ENCODE data around the gene POU2AF1. TPM values are rescaled to one million over a fixed set of nuclear protein-coding genes. Genes with fewer than 3 reads are reported as not detected.

Gene POU2AF1
- total and polyA plus RNA-seq, 2 of the 13 experiments (the other 11 are each of a cell fraction or from before 2014, with no cell fraction given), result 1.9 to 3.6 TPM

GRCh38 chr11:111336582-111337256 lies 42.4 kb downstream of the POU2AF1 start (continued):
- 0 out of 2 replicates have a peak, but pooled peaks have one; percentile 28 for TF ChIP-seq SNAPC2 (CRISPR knock-in tag; IDR thresholded peaks at IDR 0.05)
- no peak for TF ChIP-seq PAWR (CRISPR knock-in tag; IDR thresholded peaks at IDR 0.05; ENCODE audit: borderline replicate concordance)
- TF ChIP-seq HDAC6 (IDR thresholded peaks at IDR 0.05; ENCODE audit: low read depth, low read length), result no peak
- no peak for TF ChIP-seq SUZ12 (IDR thresholded peaks at IDR 0.05; ENCODE audit: low read depth, low read length)
- TF ChIP-seq ZSCAN22 (CRISPR knock-in tag; IDR thresholded peaks at IDR 0.05), result no peak
- TF ChIP-seq ZNF577 (CRISPR knock-in tag; IDR thresholded peaks at IDR 0.05; ENCODE audit: borderline replicate concordance, low read depth), result no peak
- no peak for TF ChIP-seq TRAFD1 (CRISPR knock-in tag; IDR thresholded peaks at IDR 0.05; ENCODE audit: borderline replicate concordance)
- no peak for TF ChIP-seq ZNF263 (CRISPR knock-in tag; IDR thresholded peaks at IDR 0.05)
- no peak for TF ChIP-seq ZNF138 (CRISPR knock-in tag; IDR thresholded peaks at IDR 0.05; ENCODE audit: low read depth)
- no peak for TF ChIP-seq SNRNP70 (IDR thresholded peaks at IDR 0.05; ENCODE audit: low read depth, low read length)
- TF ChIP-seq ATRX (CRISPR knock-in tag; IDR thresholded peaks at IDR 0.05; ENCODE audit: borderline replicate concordance), result no peak
- TF ChIP-seq, protein P1, sequence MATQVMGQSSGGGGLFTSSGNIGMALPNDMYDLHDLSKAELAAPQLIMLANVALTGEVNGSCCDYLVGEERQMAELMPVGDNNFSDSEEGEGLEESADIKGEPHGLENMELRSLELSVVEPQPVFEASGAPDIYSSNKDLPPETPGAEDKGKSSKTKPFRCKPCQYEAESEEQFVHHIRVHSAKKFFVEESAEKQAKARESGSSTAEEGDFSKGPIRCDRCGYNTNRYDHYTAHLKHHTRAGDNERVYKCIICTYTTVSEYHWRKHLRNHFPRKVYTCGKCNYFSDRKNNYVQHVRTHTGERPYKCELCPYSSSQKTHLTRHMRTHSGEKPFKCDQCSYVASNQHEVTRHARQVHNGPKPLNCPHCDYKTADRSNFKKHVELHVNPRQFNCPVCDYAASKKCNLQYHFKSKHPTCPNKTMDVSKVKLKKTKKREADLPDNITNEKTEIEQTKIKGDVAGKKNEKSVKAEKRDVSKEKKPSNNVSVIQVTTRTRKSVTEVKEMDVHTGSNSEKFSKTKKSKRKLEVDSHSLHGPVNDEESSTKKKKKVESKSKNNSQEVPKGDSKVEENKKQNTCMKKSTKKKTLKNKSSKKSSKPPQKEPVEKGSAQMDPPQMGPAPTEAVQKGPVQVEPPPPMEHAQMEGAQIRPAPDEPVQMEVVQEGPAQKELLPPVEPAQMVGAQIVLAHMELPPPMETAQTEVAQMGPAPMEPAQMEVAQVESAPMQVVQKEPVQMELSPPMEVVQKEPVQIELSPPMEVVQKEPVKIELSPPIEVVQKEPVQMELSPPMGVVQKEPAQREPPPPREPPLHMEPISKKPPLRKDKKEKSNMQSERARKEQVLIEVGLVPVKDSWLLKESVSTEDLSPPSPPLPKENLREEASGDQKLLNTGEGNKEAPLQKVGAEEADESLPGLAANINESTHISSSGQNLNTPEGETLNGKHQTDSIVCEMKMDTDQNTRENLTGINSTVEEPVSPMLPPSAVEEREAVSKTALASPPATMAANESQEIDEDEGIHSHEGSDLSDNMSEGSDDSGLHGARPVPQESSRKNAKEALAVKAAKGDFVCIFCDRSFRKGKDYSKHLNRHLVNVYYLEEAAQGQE (IDR thresholded peaks at IDR 0.05; ENCODE audit: borderline replicate concordance in 1 of 2, low read depth in 1 of 2, low read length in 2 of 2), result no peak
- no peak for TF ChIP-seq FIP1L1 (IDR thresholded peaks at IDR 0.05; ENCODE audit: borderline replicate concordance, insufficient read depth, low read depth, low read length)
- no peak for TF ChIP-seq ZFY (CRISPR knock-in tag; IDR thresholded peaks at IDR 0.05)
- no peak for TF ChIP-seq RFXANK (CRISPR knock-in tag; IDR thresholded peaks at IDR 0.05)
- TF ChIP-seq NPAS2 (CRISPR knock-in tag; IDR thresholded peaks at IDR 0.05; ENCODE audit: borderline replicate concordance), result no peak
- TF ChIP-seq PHF5A (CRISPR knock-in tag; IDR thresholded peaks at IDR 0.05; ENCODE audit: low read depth, unreplicated experiment), result no peak
- no peak for TF ChIP-seq HNRNPH1 (optimal IDR thresholded peaks at IDR 0.05; ENCODE audit: low read depth, low read length)
- TF ChIP-seq, protein P2, sequence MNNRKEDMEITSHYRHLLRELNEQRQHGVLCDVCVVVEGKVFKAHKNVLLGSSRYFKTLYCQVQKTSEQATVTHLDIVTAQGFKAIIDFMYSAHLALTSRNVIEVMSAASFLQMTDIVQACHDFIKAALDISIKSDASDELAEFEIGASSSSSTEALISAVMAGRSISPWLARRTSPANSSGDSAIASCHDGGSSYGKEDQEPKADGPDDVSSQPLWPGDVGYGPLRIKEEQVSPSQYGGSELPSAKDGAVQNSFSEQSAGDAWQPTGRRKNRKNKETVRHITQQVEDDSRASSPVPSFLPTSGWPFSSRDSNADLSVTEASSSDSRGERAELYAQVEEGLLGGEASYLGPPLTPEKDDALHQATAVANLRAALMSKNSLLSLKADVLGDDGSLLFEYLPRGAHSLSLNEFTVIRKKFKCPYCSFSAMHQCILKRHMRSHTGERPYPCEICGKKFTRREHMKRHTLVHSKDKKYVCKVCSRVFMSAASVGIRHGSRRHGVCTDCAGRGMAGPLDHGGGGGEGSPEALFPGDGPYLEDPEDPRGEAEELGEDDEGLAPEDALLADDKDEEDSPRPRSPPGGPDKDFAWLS (CRISPR knock-in tag; IDR thresholded peaks at IDR 0.05; ENCODE audit: borderline replicate concordance), result no peak
- no peak for TF ChIP-seq NFE2 (CRISPR knock-in tag; IDR thresholded peaks at IDR 0.05)
- TF ChIP-seq STAG1 (CRISPR knock-in tag; IDR thresholded peaks at IDR 0.05), result no peak
- TF ChIP-seq, protein P3, sequence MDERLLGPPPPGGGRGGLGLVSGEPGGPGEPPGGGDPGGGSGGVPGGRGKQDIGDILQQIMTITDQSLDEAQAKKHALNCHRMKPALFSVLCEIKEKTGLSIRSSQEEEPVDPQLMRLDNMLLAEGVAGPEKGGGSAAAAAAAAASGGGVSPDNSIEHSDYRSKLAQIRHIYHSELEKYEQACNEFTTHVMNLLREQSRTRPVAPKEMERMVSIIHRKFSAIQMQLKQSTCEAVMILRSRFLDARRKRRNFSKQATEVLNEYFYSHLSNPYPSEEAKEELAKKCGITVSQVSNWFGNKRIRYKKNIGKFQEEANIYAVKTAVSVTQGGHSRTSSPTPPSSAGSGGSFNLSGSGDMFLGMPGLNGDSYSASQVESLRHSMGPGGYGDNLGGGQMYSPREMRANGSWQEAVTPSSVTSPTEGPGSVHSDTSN (CRISPR knock-in tag; IDR thresholded peaks at IDR 0.05), result no peak
- TF ChIP-seq CHD4 (IDR thresholded peaks at IDR 0.05; ENCODE audit: borderline replicate concordance, low read length), result no peak
